Osteocyte (in vitro differentiated cells): ENCODE data around the gene ITPRIPL1. TPM values are rescaled to one million over a fixed set of nuclear protein-coding genes. Genes with fewer than 3 reads are reported as not detected.
A peak's percentile ranks its signal among the peaks of the same experiment; 100 is the strongest.

Source experiments
- DNase-seq: peaks from one replicate; pipeline ENCODE4 v3.0.0; 2021; ENCODE audit warnings: mixed read lengths; ENCODE audit not compliant: unreplicated experiment; ENCODE audit errors: extremely low spot score
- H3K27ac Mint-ChIP-seq: one replicate; pipeline ENCODE4 v1.8.0; 2021; ENCODE audit warnings: mild to moderate bottlenecking, mixed read lengths; ENCODE audit not compliant: unreplicated experiment
- H3K27me3 Mint-ChIP-seq: one replicate; pipeline ENCODE4 v1.8.0; 2021; ENCODE audit warnings: mixed read lengths; ENCODE audit not compliant: unreplicated experiment
- H3K36me3 Mint-ChIP-seq: one replicate; pipeline ENCODE4 v1.8.0; 2021; ENCODE audit warnings: mixed read lengths; ENCODE audit not compliant: unreplicated experiment
- H3K4me1 Mint-ChIP-seq: one replicate; pipeline ENCODE4 v1.8.0; 2021; ENCODE audit warnings: mixed read lengths; ENCODE audit not compliant: unreplicated experiment
- H3K4me3 Mint-ChIP-seq: one replicate; pipeline ENCODE4 v1.8.0; 2021; ENCODE audit warnings: mild to moderate bottlenecking, moderate library complexity, mixed read lengths; ENCODE audit not compliant: unreplicated experiment
- H3K9me3 Mint-ChIP-seq: one replicate; pipeline ENCODE4 v1.8.0; 2021; ENCODE audit warnings: mixed read lengths; ENCODE audit not compliant: unreplicated experiment
- CTCF ChIP-seq: fragments of 200-600 bp; sonication (generic); IDR thresholded peaks from 2 replicates; pipeline ENCODE4 v1.5.0; 2021; ENCODE audit warnings: antibody characterized with exemption, mild to moderate bottlenecking, moderate library complexity
- total RNA-seq: library from RNA; stranded (reverse); gene quantifications from 2 replicates; pipeline ENCODE4 v1.2.1, GENCODE V29; 2021

Gene ITPRIPL1
- total RNA-seq, 1 donor from 2014 or later = 0.86 TPM

GRCh38 chr2:96329456-96329855 is 4.3 kb downstream of the ITPRIPL1 start:
- no peaks in the 10 kb centered on the region for H3K27me3 Mint-ChIP-seq
- H3K4me3 Mint-ChIP-seq = no peak overlapping the region
- no peak for DNase-seq
- peaks cover 2% of the 10 kb centered on the region for H3K36me3 Mint-ChIP-seq
- H3K4me1 Mint-ChIP-seq = peaks cover 13% of the 10 kb centered on the region
- H3K27ac Mint-ChIP-seq = no peak overlapping the region
- no peak for TF ChIP-seq CTCF
- H3K9me3 Mint-ChIP-seq = no peaks in the 10 kb centered on the region

- Mint-ChIP-seq H3K27me3 (no peaks in the 10 kb centered on the region), H3K36me3 (peaks cover 2% of the 10 kb centered on the region), H3K4me3 (no peak overlapping the region), H3K9me3 (no peaks in the 10 kb centered on the region), H3K27ac (no peak overlapping the region), H3K4me1 (peaks cover 17% of the 10 kb centered on the region)
- TF ChIP-seq CTCF = no peak
- DNase-seq = no peak
These were observed 4.8 kb downstream of the ITPRIPL1 start for GRCh38 chr2:96329874-96330273.

GRCh38 chr2:96330407-96330806 is 5.3 kb downstream of the ITPRIPL1 start:
- no peak for TF ChIP-seq CTCF
- no peak overlapping the region for H3K4me3 Mint-ChIP-seq

GRCh38 chr2:96333708-96334107 is 8.6 kb downstream of the ITPRIPL1 start:
- TF ChIP-seq CTCF = no peak
- Mint-ChIP-seq H3K27me3 (no peaks in the 10 kb centered on the region), H3K9me3 (no peaks in the 10 kb centered on the region), H3K4me1 (peaks cover 29% of the 10 kb centered on the region), H3K27ac (peak overlapping the region; percentile 36), H3K4me3 (peak overlapping the region; percentile 83), H3K36me3 (peaks cover 2% of the 10 kb centered on the region)
- no peak for DNase-seq

More at GRCh38 chr2:96330407-96330806, 5.3 kb downstream of the ITPRIPL1 start:
- Mint-ChIP-seq H3K4me1 (peaks cover 20% of the 10 kb centered on the region), H3K9me3 (no peaks in the 10 kb centered on the region), H3K36me3 (peaks cover 2% of the 10 kb centered on the region), H3K27me3 (no peaks in the 10 kb centered on the region), H3K27ac (no peak overlapping the region)
- DNase-seq = no peak

DNA sequence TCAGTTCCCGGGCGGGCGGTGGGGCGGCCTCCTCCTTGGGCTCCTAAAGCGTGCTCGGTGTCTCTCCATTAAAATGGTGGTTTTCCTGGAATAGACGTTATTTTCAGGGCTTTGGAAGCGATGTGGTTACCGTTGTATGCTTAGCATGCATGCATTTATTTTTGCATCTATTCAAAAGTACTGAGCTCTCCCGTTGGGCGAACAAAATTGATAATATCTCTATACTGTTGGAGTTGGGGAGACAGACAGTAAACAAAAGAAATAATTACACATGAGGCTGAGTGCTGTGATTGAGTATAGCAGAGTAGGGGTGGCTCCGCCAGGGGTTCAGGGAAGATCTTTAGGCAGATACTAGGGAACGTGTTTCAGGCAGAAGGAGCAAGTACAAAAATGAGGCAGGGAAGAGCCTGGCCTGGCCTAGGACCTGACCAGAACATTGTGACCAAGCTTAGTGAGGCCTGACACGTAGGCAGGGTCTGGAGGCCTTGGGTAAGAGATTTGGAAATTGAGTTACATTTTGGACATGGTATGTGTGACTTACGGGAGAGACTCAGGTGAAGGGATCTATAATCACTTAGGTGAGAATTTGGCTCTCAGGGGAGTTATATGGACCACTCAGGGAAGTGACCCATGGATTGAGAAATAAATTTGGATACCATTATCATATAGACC is 11.1 kb downstream of the ITPRIPL1 start:
- H3K4me1 Mint-ChIP-seq = peaks cover 34% of the 10 kb centered on the region
- no peaks in the 10 kb centered on the region for H3K9me3 Mint-ChIP-seq
- DNase-seq = no peak
- H3K36me3 Mint-ChIP-seq = no peaks in the 10 kb centered on the region
- no peak for TF ChIP-seq CTCF
- peak overlapping the region; percentile 83 for H3K4me3 Mint-ChIP-seq
- no peaks in the 10 kb centered on the region for H3K27me3 Mint-ChIP-seq
- H3K27ac Mint-ChIP-seq = peak overlapping the region; percentile 80
